ENCODE results near the gene CDK15. TPM values are rescaled to one million over a fixed set of nuclear protein-coding genes. Genes with fewer than 3 reads are reported as not detected.

The CDK15 gene
- total RNA-seq, 1 donor from 2014 or later = 1.8 TPM

DNA sequence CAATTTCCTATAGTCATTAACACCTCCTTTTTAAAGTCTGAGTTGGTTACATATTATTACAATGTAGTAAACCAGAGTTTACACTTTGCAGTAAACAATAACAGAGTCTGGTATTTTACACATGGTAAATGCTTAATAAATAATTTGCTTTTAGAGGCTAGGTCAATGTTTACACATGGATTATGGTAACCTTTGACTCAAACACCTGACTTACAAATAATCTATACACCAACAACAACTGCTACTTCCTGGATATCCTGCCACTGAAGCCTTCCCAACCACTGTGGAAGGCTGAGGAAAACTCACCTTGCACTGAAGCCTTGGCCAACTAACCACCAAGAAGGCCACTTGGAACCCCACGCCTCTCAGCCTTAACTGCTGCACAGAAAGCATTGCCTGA is 31.0 kb upstream of the CDK15 start:
- H3K27me3 Mint-ChIP-seq = no peaks in the 10 kb centered on the region
- TF ChIP-seq, protein P1, sequence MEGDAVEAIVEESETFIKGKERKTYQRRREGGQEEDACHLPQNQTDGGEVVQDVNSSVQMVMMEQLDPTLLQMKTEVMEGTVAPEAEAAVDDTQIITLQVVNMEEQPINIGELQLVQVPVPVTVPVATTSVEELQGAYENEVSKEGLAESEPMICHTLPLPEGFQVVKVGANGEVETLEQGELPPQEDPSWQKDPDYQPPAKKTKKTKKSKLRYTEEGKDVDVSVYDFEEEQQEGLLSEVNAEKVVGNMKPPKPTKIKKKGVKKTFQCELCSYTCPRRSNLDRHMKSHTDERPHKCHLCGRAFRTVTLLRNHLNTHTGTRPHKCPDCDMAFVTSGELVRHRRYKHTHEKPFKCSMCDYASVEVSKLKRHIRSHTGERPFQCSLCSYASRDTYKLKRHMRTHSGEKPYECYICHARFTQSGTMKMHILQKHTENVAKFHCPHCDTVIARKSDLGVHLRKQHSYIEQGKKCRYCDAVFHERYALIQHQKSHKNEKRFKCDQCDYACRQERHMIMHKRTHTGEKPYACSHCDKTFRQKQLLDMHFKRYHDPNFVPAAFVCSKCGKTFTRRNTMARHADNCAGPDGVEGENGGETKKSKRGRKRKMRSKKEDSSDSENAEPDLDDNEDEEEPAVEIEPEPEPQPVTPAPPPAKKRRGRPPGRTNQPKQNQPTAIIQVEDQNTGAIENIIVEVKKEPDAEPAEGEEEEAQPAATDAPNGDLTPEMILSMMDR (conservative IDR thresholded peaks at IDR 0.05) = no peak
- H3K4me3 Mint-ChIP-seq = no peak overlapping the region
- H3K9me3 Mint-ChIP-seq = no peaks in the 10 kb centered on the region
- peaks cover 14% of the 10 kb centered on the region for H3K36me3 Mint-ChIP-seq
- H3K27ac Mint-ChIP-seq = no peak overlapping the region
- no peak for DNase-seq (ENCODE audit: extremely low spot score, unreplicated experiment)
- H3K4me1 Mint-ChIP-seq (ENCODE audit: unreplicated experiment) = peaks cover 26% of the 10 kb centered on the region

DNA sequence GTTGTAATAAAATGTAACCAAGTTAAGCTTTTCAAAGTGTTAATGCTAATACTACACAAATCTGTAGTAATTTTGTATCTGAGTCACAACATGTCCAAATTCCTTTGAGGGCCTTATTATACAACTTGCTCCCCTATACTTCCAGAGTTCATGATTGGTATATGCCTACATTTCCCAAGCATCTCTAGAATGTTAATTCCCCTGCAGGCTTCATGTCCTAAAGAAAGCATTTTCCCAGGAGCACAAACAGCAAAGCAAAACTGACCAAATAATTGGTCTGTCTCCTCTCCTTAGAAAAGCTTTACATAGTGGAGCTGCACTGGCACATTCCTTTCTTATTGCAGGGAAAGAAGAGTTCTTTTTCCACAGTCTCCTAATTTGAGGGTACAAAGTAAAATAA is 29.3 kb upstream of the CDK15 start:
- no peak for DNase-seq (ENCODE audit: extremely low spot score, unreplicated experiment)
- peaks cover 4% of the 10 kb centered on the region for H3K36me3 Mint-ChIP-seq
- no peak overlapping the region for H3K27ac Mint-ChIP-seq
- no peaks in the 10 kb centered on the region for H3K27me3 Mint-ChIP-seq
- no peaks in the 10 kb centered on the region for H3K9me3 Mint-ChIP-seq
- TF ChIP-seq, protein P1 (conservative IDR thresholded peaks at IDR 0.05) = no peak
- no peak overlapping the region for H3K4me3 Mint-ChIP-seq
- H3K4me1 Mint-ChIP-seq (ENCODE audit: unreplicated experiment) = peaks cover 37% of the 10 kb centered on the region

DNA sequence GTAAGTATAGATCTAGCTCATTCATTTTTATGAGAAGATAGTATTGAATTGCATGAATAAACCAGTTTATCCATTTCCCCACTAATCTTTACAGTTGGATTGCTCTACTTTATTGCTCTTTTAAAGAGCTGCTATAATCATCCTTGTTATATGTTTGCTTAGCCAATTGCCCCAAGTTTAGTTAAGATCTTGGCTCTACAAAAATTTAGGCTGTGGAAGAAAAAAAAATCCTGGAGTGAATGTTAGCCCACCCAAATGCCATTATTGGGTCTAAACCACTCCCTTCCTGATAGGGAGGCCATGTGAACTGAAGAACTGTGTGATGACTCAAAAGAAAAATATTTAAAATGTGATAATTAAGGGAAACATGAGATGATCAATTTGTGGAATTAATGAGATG is 28.5 kb upstream of the CDK15 start:
- no peak overlapping the region for H3K27ac Mint-ChIP-seq
- no peaks in the 10 kb centered on the region for H3K9me3 Mint-ChIP-seq
- peaks cover 37% of the 10 kb centered on the region for H3K4me1 Mint-ChIP-seq (ENCODE audit: unreplicated experiment)
- DNase-seq (ENCODE audit: extremely low spot score, unreplicated experiment) = no peak
- TF ChIP-seq, protein P1 (conservative IDR thresholded peaks at IDR 0.05) = no peak
- peaks cover 4% of the 10 kb centered on the region for H3K36me3 Mint-ChIP-seq
- H3K27me3 Mint-ChIP-seq = peaks cover 2% of the 10 kb centered on the region
- peak overlapping the region; percentile 22 for H3K4me3 Mint-ChIP-seq

DNA sequence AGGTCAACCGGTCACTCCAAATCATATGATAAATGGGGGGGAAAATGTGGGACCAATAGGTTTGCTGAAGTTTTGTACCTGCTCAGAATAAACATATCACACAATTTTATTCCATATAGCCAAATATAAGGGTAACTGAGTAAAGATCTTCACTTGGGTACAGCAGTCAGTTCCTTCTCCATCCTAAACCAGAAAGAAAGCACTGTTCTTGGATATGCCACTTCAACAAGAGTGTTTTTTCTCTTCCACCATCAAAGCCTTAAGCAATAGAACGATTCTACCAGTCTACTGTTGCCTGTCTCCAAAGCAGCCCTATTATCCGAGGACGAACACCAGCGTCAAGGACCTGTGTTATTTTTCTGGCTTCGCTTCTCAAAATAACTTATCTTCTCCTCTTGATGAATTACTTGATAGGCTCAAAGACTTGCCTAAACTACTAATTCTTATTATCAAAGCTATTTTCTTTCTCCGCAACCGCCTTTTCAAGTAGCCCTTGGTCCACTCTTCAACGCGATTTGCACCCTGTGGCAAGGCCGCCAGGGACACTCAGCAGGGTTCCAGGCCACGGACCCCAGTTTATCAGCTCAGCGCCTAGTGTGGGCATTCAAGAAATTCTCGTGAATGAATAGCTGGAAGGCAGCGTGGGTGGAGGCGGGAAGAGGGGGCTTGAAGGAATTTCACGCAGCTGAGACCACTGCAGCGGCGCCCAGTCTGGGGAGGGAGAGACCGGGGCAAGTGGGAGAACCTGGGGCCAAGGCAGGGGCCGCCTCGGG is 26.2 kb upstream of the CDK15 start:
- Mint-ChIP-seq H3K4me1 (ENCODE audit: unreplicated experiment) (peaks cover 37% of the 10 kb centered on the region), H3K36me3 (no peaks in the 10 kb centered on the region), H3K4me3 (peak overlapping the region; percentile 96), H3K27ac (peak overlapping the region; percentile 95), H3K27me3 (peaks cover 6% of the 10 kb centered on the region), H3K9me3 (no peaks in the 10 kb centered on the region)
- TF ChIP-seq, protein P1 (conservative IDR thresholded peaks at IDR 0.05) = peak; percentile 36
- DNase-seq (ENCODE audit: extremely low spot score, unreplicated experiment) = no peak

DNA sequence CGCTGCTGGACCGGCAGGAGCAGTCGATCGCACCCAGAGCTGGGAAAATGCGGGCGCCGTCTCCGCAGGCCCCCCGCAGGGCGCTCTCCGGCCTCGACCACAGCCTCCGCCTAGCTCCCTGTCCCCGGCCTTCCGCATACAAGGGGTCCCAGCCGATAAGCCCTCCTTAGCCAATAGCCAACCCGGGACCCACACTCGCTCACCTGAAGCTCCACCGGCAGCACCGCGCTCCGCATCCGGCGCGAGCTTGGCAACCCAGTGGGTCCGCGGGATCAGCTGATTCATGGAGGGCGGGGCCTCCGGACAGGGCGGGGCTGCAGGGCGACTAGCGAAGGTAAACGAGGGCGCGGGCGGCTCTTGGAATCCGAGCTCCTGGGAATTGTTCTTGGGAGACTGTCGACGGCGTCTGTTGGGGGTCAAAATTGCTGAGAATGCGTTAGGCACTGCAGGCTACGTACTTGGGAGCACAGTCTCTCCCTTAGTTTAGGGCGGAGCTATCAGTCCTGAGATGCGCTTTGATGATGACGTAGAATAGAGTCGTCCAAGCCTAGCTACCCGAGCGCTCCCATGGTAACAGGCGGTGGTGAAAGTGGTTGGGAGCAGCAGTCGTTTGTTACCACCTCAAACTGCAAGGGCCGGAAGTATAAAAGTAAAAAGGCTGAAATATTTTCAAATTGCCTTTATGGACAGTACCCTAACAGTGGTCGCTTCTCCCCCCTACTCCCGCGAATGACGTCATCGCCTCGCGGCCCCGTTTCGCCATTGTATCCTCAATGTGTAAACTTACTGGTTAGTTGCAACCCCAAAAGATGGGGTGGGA is 25.5 kb upstream of the CDK15 start, which contains the start of gene ALS2:
TSS of gene ALS2 (minus strand) at position 260 of the 820 bp plus-strand sequence. CDS start 12,048 bp downstream, outside the sequence.
- H3K27me3 Mint-ChIP-seq = peaks cover 6% of the 10 kb centered on the region
- TF ChIP-seq, protein P1 (conservative IDR thresholded peaks at IDR 0.05) = no peak
- H3K4me1 Mint-ChIP-seq (ENCODE audit: unreplicated experiment) = peaks cover 37% of the 10 kb centered on the region
- peak within 1 kb of the TSS; percentile 96 for H3K4me3 Mint-ChIP-seq
- H3K36me3 Mint-ChIP-seq = no peaks in the 10 kb centered on the region
- no peaks in the 10 kb centered on the region for H3K9me3 Mint-ChIP-seq
- peak within 1 kb of the TSS; percentile 95 for H3K27ac Mint-ChIP-seq
- DNase-seq (ENCODE audit: extremely low spot score, unreplicated experiment) = peak; percentile 98
